Stimulated activated CD8-positive, alpha-beta memory T cell treated with anti-CD3 and anti-CD28 coated beads, Interleukin-12 subunit alpha, Interleukin-12 subunit beta, amount 100 ng/mL, for 24 hours (primary cell): ENCODE measurements around the gene CSF1.

Source experiments
- DNase-seq: peaks from one replicate; pipeline ENCODE4 v3.0.0-alpha.2; 2020; ENCODE audit errors: extremely low read depth

Gene CSF1

DNA sequence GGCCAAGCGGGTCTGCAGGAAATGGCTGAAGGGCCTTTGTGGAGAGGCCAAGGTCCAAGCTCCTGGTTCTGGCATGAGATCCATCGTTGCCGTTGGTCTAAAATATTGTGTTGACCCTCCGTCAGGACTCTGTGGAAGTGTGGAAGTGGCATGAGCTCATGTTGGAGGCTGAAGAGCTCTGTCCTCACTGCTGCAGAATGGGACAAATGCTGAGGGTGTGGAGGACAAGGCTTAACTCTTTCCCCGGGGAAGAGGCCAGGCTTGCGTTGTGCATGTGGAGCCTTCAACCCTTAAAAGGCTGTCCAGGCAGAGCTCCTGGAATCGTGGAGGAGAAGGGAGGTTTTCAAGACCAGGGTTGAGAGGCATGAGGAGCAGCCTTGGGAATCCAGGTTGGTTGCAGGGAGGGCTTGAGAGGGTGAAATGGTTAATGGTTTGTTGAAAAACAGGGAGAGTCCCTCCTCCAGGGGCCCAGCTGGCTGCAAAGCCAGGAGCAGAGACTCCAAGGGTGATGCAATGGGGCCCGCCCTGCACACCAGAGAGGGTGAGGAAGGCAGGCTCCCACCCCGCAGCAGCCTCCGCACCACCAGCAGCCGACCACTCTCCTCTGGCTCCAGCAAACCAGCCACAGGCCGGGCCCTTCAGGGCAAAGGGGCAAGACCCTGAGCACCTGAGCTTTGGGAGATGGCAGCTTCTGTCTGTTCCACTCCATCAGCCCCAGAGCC lies 67.2 kb downstream of the CSF1 start:
- no peak for DNase-seq

DNA sequence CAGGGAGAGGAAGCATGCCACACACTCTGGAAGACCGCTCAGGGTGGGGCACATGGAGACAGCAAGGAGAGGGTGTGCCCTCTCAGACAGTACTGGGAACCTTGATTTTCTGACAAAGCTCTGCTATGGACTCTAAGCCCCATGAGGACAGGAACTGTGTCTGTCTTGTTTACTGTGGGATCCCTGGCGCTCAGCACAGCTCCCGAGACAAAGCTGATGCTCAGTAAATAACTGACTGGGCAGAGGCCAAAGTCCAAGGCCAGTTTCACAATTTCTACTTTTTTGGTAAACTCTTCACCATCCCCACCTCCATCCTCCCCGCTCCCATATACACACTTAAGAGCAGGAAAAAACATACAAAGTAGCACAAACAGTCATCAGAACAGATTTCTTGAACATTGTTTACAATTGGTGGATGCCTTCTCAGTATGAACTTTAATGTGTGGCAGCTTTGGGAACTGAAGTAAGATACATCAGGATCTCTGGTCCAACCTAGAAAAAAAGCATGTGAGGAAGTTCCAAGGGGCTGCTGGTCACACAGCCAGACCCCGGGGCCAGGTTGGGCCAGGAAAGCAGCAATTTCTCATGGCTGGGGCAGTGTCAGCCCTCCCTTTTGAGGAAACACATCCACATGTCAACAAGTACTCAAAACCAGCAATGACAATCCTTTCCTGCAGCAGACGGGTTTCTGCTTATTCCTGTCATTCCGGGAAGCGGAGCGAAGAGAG lies 68.3 kb downstream of the CSF1 start:
- DNase-seq, result no peak

DNA sequence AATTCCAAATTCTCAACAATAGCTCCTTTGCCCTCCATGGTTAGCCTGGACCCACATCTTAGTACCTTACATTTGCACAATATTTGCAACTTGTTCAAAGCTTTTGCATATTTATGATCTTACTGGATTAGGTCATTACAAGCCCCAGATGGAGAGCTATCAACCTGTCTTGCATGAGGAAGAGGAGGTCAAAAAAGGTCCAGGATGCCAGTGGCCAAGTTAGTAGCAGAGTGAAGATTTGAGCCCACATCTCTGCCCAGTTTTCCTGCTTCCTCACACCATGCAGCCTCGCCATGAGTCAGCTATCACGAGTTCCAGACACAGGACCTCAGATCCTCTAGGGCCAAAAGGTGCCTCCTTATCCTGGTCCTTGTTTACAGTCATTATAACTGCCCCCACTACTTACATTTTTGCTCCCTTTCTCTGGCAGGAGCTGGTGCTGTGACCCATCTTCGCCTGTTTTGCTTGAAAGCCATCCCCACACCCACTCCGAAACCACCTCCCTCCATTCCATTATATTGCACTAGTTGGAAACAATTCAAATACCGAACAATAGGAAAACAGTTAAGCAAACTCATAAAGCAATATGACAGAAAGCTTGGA lies 68.9 kb downstream of the CSF1 start:
- no peak for DNase-seq
